Duodenal mucosa (tissue), 2 donors: Measurements from ENCODE around the gene CENPF.

Experiments used
- H3K27ac ChIP-seq: one replicate; pipeline ENCODE4 v1.7.0; 2013; ENCODE audit warnings: low read depth, low read length
- H3K27me3 ChIP-seq, 2 donors: one replicate each; pipeline ENCODE4 v1.7.0; 2013; ENCODE audit warnings: low read length in 2 of 2, control low read depth in 1 of 2; ENCODE audit not compliant: insufficient read depth in 2 of 2, control insufficient read depth in 1 of 2
- H3K36me3 ChIP-seq, 2 donors: one replicate each; pipeline ENCODE4 v1.7.0; 2013; ENCODE audit warnings: low read length in 2 of 2, control low read depth in 1 of 2; ENCODE audit not compliant: insufficient read depth in 2 of 2, control insufficient read depth in 1 of 2
- H3K4me1 ChIP-seq, 2 donors: one replicate each; pipeline ENCODE4 v1.7.0; 2013; ENCODE audit warnings: low read length in 2 of 2, control low read depth in 1 of 2; ENCODE audit not compliant: insufficient read depth in 2 of 2, control insufficient read depth in 1 of 2
- H3K4me3 ChIP-seq, 2 donors: one replicate each; pipeline ENCODE4 v1.7.0; 2013; ENCODE audit warnings: low read length in 2 of 2, low read depth in 1 of 2
- H3K9ac ChIP-seq, 2 donors: one replicate each; pipeline ENCODE4 v1.7.0; 2013; ENCODE audit warnings: low read length in 2 of 2, low read depth in 1 of 2
- H3K9me3 ChIP-seq, 2 donors: one replicate each; pipeline ENCODE4 v1.7.0; 2013; ENCODE audit warnings: low read length in 2 of 2, control low read depth in 1 of 2; ENCODE audit not compliant: control insufficient read depth in 1 of 2

The CENPF gene, protein sequence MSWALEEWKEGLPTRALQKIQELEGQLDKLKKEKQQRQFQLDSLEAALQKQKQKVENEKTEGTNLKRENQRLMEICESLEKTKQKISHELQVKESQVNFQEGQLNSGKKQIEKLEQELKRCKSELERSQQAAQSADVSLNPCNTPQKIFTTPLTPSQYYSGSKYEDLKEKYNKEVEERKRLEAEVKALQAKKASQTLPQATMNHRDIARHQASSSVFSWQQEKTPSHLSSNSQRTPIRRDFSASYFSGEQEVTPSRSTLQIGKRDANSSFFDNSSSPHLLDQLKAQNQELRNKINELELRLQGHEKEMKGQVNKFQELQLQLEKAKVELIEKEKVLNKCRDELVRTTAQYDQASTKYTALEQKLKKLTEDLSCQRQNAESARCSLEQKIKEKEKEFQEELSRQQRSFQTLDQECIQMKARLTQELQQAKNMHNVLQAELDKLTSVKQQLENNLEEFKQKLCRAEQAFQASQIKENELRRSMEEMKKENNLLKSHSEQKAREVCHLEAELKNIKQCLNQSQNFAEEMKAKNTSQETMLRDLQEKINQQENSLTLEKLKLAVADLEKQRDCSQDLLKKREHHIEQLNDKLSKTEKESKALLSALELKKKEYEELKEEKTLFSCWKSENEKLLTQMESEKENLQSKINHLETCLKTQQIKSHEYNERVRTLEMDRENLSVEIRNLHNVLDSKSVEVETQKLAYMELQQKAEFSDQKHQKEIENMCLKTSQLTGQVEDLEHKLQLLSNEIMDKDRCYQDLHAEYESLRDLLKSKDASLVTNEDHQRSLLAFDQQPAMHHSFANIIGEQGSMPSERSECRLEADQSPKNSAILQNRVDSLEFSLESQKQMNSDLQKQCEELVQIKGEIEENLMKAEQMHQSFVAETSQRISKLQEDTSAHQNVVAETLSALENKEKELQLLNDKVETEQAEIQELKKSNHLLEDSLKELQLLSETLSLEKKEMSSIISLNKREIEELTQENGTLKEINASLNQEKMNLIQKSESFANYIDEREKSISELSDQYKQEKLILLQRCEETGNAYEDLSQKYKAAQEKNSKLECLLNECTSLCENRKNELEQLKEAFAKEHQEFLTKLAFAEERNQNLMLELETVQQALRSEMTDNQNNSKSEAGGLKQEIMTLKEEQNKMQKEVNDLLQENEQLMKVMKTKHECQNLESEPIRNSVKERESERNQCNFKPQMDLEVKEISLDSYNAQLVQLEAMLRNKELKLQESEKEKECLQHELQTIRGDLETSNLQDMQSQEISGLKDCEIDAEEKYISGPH (N-terminal part only)

DNA sequence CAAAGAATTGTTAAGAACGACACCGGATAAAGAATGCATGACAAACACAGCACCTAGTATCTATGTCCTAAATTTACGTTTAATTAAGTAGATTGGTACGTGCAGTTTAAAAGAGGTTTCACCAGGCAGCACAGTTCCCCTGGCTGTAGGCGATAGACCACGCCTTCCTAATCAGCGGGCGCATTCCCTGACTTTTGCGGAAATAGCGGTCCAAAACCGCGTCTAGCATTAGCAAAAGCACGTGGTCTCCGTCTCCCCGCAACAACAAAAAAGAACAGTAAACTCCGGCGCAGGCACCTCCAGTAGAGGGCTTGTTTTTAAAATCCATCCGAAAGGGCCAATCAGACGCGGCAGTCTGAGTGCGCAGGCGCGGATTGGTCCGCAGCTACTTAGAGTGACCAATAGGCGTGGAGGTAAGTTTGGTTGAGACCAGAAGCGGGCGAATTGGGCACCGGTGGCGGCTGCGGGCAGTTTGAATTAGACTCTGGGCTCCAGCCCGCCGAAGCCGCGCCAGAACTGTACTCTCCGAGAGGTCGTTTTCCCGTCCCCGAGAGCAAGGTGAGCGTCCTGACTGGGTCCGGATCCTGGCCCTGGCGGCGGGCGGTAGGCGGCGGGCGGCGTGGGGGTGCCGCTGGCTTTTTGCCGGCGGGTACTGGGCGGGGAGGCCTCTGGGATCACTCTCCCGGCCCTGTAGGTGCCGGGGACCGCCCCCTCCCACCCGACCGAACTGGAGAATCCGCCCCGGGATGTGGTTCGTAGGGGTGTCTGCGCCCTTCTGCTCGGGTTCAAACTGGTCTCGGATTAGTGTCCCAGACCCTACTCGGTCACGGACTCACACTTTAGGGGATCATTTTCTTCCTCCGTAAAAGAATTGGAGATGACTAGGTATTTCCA lies at the start of gene CENPF:
TSS of gene CENPF (plus strand) at position 432 of the 894 bp plus-strand sequence. CDS start 10,560 bp downstream, outside the sequence.
- Histone ChIP-seq H3K36me3 (no peaks in the 10 kb centered on the region), H3K9me3 (no peaks in the 10 kb centered on the region), H3K9ac (peak within 1 kb of the TSS; percentile 35 to 47), H3K27ac (no peak within 1 kb of the TSS), H3K27me3 (no peaks in the 10 kb centered on the region), H3K4me1 (peaks cover 6 to 11% of the 10 kb centered on the region in 2 donors), H3K4me3 (peak within 1 kb of the TSS; percentile 78 to 94)

DNA sequence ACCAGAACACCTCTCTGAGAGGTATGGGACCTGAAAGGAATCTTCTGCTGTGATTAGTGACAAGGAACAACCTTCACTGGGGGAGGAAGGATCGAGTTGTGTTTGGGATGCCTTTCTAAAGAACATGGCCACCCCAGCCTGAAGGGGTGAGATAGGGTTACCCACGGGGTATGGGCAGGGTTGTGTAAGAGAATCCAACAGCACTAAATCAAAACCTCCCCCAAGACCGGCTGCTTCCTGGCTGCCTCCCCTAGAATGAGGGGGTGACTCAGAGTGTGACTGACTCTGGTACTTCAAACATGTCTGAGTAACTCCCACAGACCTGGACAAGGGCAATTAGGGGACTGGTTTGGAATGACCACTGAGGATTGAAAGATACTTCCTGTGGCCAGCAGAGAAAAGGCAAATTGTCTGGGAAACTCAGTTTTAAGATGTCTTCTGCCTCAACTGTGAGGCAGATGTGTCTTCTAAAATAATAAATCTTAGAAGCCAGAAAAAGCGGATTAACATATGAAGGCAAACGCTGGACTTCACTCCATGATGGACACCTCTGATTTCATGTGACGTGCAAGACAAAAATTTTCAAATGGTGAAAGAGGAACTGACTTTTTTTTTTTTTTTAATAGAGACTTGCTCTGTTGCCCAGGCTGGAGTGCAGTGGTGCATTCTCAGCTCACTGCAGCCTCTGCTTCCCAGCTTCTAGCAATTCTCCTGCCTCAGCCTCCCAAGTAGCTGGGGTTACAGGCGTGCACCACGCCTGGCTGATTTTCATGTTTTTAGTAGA lies 44.9 kb upstream of the CENPF start:
- no peaks in the 10 kb centered on the region for H3K4me1 ChIP-seq
- H3K27me3 ChIP-seq, result no peaks in the 10 kb centered on the region
- H3K36me3 ChIP-seq, result no peaks in the 10 kb centered on the region
- no peak overlapping the region for H3K27ac ChIP-seq
- no peaks in the 10 kb centered on the region for H3K9me3 ChIP-seq
- no peak overlapping the region for H3K9ac ChIP-seq
- no peak overlapping the region for H3K4me3 ChIP-seq

DNA sequence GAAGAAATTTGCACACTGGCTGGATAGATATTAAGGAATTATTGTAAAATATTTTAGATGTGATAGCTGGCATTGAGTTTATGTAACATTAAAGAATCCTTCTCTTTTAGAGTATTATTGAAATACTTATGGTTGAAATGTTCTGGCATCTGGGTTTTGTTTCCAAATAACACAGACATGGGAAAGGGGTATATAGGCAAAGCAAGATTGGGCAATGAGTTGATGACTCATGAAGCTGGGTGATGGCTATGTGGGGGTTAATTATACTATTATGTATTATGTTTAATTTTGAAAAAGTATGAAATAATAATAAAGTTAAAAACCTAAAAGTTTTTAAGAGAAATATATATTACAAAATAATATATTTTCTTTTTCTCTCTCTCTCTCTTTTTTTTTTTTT lies 39.1 kb upstream of the CENPF start:
- H3K4me3 ChIP-seq, result no peak overlapping the region
- no peak overlapping the region for H3K9ac ChIP-seq
- H3K36me3 ChIP-seq, result no peaks in the 10 kb centered on the region
- no peak overlapping the region for H3K27ac ChIP-seq
- H3K9me3 ChIP-seq, result no peaks in the 10 kb centered on the region
- no peaks in the 10 kb centered on the region for H3K4me1 ChIP-seq
- H3K27me3 ChIP-seq, result no peaks in the 10 kb centered on the region

DNA sequence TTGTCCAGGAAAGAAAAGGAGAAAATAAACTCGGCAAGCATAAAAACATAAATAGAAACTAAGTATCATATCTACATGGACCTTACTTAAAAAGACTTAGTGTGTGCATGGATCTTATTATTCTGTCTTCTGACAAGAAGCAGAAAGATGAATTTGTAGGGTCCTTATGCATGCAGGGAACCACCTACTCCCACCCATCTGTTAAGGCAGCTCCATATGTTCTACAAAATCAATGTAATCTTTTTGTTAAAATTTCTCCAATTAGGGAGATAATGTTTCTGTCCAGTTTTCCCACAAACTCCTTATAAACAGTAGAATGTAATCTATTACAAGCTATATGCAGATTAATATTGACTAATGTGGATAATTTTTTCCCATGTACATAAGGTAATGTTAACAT lies 37.7 kb upstream of the CENPF start:
- Histone ChIP-seq H3K36me3 (no peaks in the 10 kb centered on the region), H3K9ac (no peak overlapping the region), H3K27me3 (no peaks in the 10 kb centered on the region), H3K4me3 (no peak overlapping the region), H3K27ac (no peak overlapping the region), H3K9me3 (no peaks in the 10 kb centered on the region), H3K4me1 (no peaks in the 10 kb centered on the region)

DNA sequence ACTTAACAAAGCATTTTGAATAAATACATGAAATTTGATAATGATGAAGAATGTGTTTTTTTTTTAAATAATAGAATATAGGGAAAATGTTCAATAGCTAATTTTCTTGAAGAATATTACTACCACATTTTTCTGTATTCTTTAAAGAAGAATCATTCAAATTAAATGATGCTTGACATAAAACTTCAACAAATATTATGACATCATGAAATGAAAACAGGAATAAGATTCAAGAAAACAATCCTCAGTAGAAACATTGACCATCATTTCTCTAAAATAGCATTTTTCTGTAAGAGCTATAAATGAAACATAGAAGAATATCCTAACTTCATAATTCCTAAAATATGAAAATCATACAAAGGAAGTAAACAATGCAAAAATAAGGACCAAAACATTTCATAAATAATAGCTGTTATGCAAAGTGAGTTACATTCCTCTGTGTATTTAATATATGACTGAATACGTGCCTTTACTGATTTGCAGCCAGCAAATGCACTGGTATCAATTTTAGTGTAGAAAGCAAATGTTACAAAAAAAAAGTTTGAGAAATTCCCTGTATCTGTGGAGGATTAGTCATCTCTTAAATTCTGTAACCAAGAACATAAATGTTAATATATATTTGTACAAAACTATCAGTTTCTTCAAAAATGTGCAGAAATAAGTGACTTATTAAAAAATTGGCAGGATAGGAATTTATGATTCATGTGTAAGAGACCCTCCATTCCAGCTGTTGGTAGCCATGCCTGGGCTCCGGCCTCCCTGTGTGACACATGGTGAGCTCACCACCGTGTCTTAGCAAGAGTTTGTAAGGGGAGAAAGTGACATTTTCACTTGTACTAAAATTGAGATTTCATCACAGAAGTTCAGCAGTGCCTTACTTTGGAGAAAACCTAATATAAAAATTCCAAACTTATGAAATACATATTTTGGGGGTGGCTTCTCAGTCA lies 36.6 kb upstream of the CENPF start:
- H3K9ac ChIP-seq, result no peak overlapping the region
- no peak overlapping the region for H3K27ac ChIP-seq
- no peaks in the 10 kb centered on the region for H3K4me1 ChIP-seq
- no peak overlapping the region for H3K4me3 ChIP-seq
- H3K9me3 ChIP-seq, result no peaks in the 10 kb centered on the region
- no peaks in the 10 kb centered on the region for H3K36me3 ChIP-seq
- no peaks in the 10 kb centered on the region for H3K27me3 ChIP-seq

DNA sequence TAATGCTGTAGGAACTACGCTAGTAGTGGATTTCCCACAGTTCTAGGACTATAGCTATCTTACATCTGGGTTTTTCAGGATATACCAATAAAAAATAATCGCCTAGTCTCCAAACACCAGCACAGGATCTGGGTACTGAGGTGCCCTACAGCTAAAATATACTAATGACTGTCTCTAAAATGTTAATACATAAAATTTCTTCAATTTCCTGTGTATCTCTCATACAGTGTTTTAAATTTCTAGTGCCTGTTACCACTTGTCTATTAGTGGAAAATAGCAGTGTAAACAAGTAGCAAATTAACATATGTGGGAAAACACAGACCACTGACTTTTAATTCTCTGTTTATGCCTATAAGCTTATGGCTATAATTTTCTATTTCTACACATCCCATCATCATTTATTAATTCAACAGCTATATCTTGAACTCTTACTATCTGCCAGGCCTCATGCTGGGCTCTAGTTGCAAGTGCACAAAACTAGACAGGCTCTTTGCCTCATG lies 35.5 kb upstream of the CENPF start:
- no peak overlapping the region for H3K27ac ChIP-seq
- H3K36me3 ChIP-seq, result no peaks in the 10 kb centered on the region
- no peak overlapping the region for H3K9ac ChIP-seq
- no peaks in the 10 kb centered on the region for H3K27me3 ChIP-seq
- no peak overlapping the region for H3K4me3 ChIP-seq
- H3K9me3 ChIP-seq, result no peaks in the 10 kb centered on the region
- no peaks in the 10 kb centered on the region for H3K4me1 ChIP-seq

DNA sequence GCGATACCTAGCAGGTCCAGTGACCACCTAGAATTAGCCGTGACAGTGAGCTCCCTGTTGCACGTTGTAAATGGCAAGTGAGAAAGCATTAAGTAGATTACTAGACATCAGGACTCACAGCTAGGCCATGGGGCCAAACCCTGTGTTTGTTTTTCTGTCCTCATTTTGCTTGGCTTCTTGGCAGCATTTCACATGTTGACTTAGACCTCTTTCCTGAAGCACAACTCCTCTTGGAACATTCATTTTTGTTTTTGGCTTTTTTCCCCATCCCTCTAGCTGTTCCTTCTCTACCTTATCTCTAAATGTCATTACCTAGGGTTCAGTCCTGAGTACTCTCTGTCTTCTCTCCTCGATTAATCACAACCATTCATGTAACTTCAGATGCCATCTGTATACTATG lies 34.7 kb upstream of the CENPF start:
- Histone ChIP-seq H3K27ac (no peak overlapping the region), H3K4me3 (no peak overlapping the region), H3K9ac (no peak overlapping the region), H3K27me3 (no peaks in the 10 kb centered on the region), H3K4me1 (no peaks in the 10 kb centered on the region), H3K36me3 (no peaks in the 10 kb centered on the region), H3K9me3 (no peaks in the 10 kb centered on the region)

DNA sequence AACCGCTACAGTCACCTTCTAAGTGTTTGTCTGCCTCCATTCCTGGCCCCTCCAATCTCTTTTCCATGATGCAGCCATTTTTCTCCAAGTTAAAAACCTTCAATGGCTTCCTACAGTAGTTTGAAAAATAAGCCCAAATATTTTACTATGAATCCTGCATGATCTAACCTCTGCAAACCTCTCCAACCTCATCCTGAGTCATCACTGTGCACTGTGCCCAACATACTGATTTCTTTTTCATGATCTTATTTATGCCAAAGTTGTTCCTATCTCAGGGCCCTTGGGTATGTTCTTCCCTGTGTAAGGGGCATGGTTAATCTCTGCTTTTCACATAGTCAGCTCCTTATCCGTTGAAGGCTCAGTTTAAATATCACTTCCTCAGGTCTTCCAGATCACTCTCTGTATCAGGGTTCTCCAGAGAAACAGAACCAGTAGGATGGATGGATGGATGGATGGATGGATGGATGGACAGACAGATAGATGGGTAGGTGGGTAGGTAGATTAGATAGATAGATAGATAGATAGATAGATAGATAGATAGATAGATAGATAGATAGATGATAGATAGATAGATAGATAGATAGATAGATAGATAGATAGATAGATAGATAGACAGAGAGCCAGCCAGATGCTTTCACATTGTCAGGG lies 33.5 kb upstream of the CENPF start:
- no peaks in the 10 kb centered on the region for H3K36me3 ChIP-seq
- H3K27ac ChIP-seq, result no peak overlapping the region
- H3K27me3 ChIP-seq, result no peaks in the 10 kb centered on the region
- no peak overlapping the region for H3K9ac ChIP-seq
- no peaks in the 10 kb centered on the region for H3K9me3 ChIP-seq
- no peak overlapping the region for H3K4me3 ChIP-seq
- no peaks in the 10 kb centered on the region for H3K4me1 ChIP-seq
